GM12864 (cell line): ENCODE results near the gene RPL15.

Experiments
- DNase-seq: peaks from one replicate; pipeline ENCODE4 v3.0.0-alpha.2; 2011; ENCODE audit warnings: low read depth
- H3K4me3 ChIP-seq: 2 replicates; pipeline ENCODE4 v1.5.1; 2011; ENCODE audit warnings: mild to moderate bottlenecking, low read depth, low read length, control low read depth
- CTCF ChIP-seq: IDR thresholded peaks from 2 replicates; pipeline ENCODE4 v1.5.1; 2011; ENCODE audit warnings: low read depth, mild to moderate bottlenecking, moderate library complexity, low read length, control low read depth, inconsistent platforms; ENCODE audit errors: missing control alignments

The RPL15 gene

GRCh38 chr3:23950293-23950692 lies 33.4 kb downstream of the RPL15 start:
- TF ChIP-seq CTCF = no peak
- no peak for DNase-seq
- no peak overlapping the region; the same call in 1 of the 2 replicates for H3K4me3 ChIP-seq

DNA sequence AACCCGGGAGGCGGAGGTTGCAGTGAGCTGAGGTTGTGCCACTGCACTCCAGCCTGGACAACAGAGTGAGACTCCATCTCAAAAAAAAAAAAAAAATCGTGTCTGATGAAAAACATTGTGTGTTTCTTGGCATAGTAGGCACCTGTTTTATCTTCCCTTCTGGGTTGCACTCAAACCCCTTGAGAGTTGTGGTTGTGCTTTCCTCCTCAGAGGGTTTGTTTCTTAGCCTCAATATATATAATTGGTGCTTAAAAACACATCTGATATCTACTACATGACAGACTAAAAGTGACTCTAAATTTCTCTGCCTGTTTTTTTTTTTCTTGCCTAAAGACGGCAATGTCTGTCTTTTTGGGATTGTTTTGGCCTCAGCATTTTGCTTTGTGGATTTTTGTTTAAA lies 35.7 kb downstream of the RPL15 start:
- H3K4me3 ChIP-seq = no peak overlapping the region
- no peak for DNase-seq
- TF ChIP-seq CTCF = no peak

GRCh38 chr3:23953523-23953922 lies 36.6 kb downstream of the RPL15 start:
- no peak for DNase-seq
- H3K4me3 ChIP-seq = no peak overlapping the region
- no peak for TF ChIP-seq CTCF

DNA sequence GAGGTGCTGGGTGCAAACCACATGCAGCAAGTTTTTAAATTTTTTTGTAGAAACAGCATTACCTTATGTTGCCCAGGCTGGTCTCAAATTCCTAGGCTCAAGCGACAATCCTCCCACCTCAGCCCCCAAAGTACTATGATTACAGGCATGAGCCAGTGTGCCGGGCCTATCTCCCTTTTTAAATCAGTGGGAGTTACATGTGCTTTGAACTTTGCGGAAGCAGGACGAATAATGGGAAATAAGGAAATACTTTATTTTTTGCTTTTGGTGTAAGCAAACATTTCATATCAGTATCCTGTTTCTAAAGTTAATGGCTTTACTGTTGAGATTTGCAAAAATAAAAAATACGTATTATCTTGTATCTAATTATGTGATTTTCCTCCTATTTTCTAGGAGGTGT lies 37.2 kb downstream of the RPL15 start:
- H3K4me3 ChIP-seq = no peak overlapping the region
- TF ChIP-seq CTCF = no peak
- no peak for DNase-seq

- DNase-seq = no peak
- no peak overlapping the region for H3K4me3 ChIP-seq
- TF ChIP-seq CTCF = no peak
These were observed 39.8 kb downstream of the RPL15 start for GRCh38 chr3:23956701-23957100.

- no peak overlapping the region for H3K4me3 ChIP-seq
- no peak for TF ChIP-seq CTCF
- DNase-seq = no peak
These were observed 42.4 kb downstream of the RPL15 start for GRCh38 chr3:23959135-23959900.

GRCh38 chr3:23960649-23961048 lies 43.7 kb downstream of the RPL15 start:
- no peak for TF ChIP-seq CTCF
- DNase-seq = no peak
- no peak overlapping the region for H3K4me3 ChIP-seq
